Endothelial cell of umbilical vein (primary cell): ENCODE data around the gene PTTG2. TPM values are rescaled to one million over a fixed set of nuclear protein-coding genes. Genes with fewer than 3 reads are reported as not detected.
A peak's percentile ranks its signal among the peaks of the same experiment; 100 is the strongest.

Source experiments
- BruUV-seq: library from RNA; stranded (reverse); fragments of 400-500 nt; replicated peaks from 2 replicates; lab custom pipeline; 2021; lab: Mats Ljungman, UMichigan
- CTCF ChIA-PET: fragments of 300-600, 350-600 bp; sonication (Branson Sonifier 250); formaldehyde crosslinking; loops from one replicate; lab custom pipeline; 2021; ENCODE audit warnings: antibody characterized with exemption, inconsistent platforms; lab: Charles Lee
- POLR2A ChIA-PET: fragments of 300-600, 350-600 bp; sonication (Branson Sonifier 250); formaldehyde crosslinking; loops from one replicate; lab custom pipeline; 2021; ENCODE audit warnings: antibody characterized with exemption, inconsistent platforms; lab: Charles Lee
- DNase-seq: peaks from one replicate; pipeline ENCODE4 v3.0.0-alpha.2; 2011; ENCODE audit warnings: low read depth, low spot score
- FAIRE-seq: peaks from 2 replicates; lab custom pipeline; 2011; peaks lifted over from hg19 to GRCh38; lab: Jason Lieb, UNC
- H2AFZ ChIP-seq: 2 replicates; pipeline ENCODE4 v1.6.0; 2012; ENCODE audit warnings: low read depth, low read length, control low read depth, inconsistent platforms
- H3K27ac ChIP-seq: 2 replicates; pipeline ENCODE4 v1.5.1; 2011; ENCODE audit warnings: low read depth, mild to moderate bottlenecking, control low read depth, low read length, moderate library complexity; ENCODE audit not compliant: insufficient read depth
- H3K27me3 ChIP-seq, 2 experiments: 2 replicates each; pipeline versions ENCODE4 v1.6.0 to v1.6.1; 2011; ENCODE audit warnings: low read length in 2 of 2, mixed read lengths in 1 of 2; ENCODE audit not compliant: control insufficient read depth in 2 of 2, insufficient read depth in 2 of 2
- H3K36me3 ChIP-seq, 2 experiments: 2 replicates in 1 of 2; 3 replicates in 1 of 2; pipeline ENCODE4 v1.5.1; 2011; ENCODE audit warnings: low read length in 2 of 2, mild to moderate bottlenecking in 1 of 2, moderate library complexity in 1 of 2; ENCODE audit not compliant: control insufficient read depth in 2 of 2, insufficient read depth in 2 of 2; ENCODE audit errors: extremely low read depth in 1 of 2
- H3K4me1 ChIP-seq: 3 replicates; pipeline ENCODE4 v1.5.1; 2011; ENCODE audit warnings: mild to moderate bottlenecking, low read length; ENCODE audit not compliant: control insufficient read depth, insufficient read depth; ENCODE audit errors: extremely low read depth
- H3K4me2 ChIP-seq: 2 replicates; pipeline ENCODE4 v1.6.1; 2011; ENCODE audit warnings: low read length, control low read depth, mixed read lengths; ENCODE audit not compliant: insufficient read depth
- H3K4me3 ChIP-seq, 3 experiments: fragments of 200-600 bp in 1 of 3; sonication (generic), shearing (Covaris generic) in 1 of 3; replicated peaks in 1 of 3; 2 replicates each; pipeline ENCODE4 v1.5.1; 2011 to 2016; ENCODE audit warnings: control low read depth in 3 of 3, low read length in 3 of 3, mild to moderate bottlenecking in 2 of 3, inconsistent platforms in 1 of 3, low read depth in 1 of 3, moderate library complexity in 1 of 3; ENCODE audit not compliant: insufficient read depth in 1 of 3
- H3K79me2 ChIP-seq: 2 replicates; pipeline ENCODE4 v1.6.0; 2012; ENCODE audit warnings: low read length, inconsistent platforms; ENCODE audit not compliant: control insufficient read depth, insufficient read depth
- H3K9ac ChIP-seq: replicated peaks from 2 replicates; pipeline ENCODE3; 2011; ENCODE audit warnings: low read length, control low read depth; ENCODE audit not compliant: insufficient read depth; ENCODE audit errors: extremely low read depth
- H3K9me1 ChIP-seq: replicated peaks from 3 replicates; pipeline ENCODE4 v1.6.0; 2011; ENCODE audit warnings: mild to moderate bottlenecking, low read length; ENCODE audit not compliant: control insufficient read depth, insufficient read depth; ENCODE audit errors: extremely low read depth
- H3K9me3 ChIP-seq: replicated peaks from 2 replicates; pipeline ENCODE4 v1.5.1; 2012; ENCODE audit warnings: low read length, inconsistent platforms; ENCODE audit not compliant: control insufficient read depth, insufficient read depth
- H4K20me1 ChIP-seq: replicated peaks from 2 replicates; pipeline ENCODE3; 2011; ENCODE audit warnings: mild to moderate bottlenecking, low read length; ENCODE audit not compliant: control insufficient read depth, insufficient read depth; ENCODE audit errors: extremely low read depth
- EZH2 ChIP-seq: IDR thresholded peaks from 2 replicates; pipeline ENCODE4 v1.6.1; 2012; ENCODE audit warnings: borderline replicate concordance, low read depth, mild to moderate bottlenecking, moderate library complexity, low read length, inconsistent platforms; ENCODE audit not compliant: severe bottlenecking
- FOS ChIP-seq: IDR thresholded peaks from 2 replicates; pipeline ENCODE4 v1.6.1; 2011; ENCODE audit warnings: mild to moderate bottlenecking, low read length, moderate library complexity, borderline replicate concordance; ENCODE audit not compliant: insufficient read depth
- GATA2 ChIP-seq: IDR thresholded peaks from 2 replicates; pipeline ENCODE4 v1.7.0; 2011; ENCODE audit warnings: low read depth, mild to moderate bottlenecking, moderate library complexity, mixed read lengths, low read length; ENCODE audit not compliant: insufficient read length, insufficient read depth
- JUN ChIP-seq: IDR thresholded peaks from 2 replicates; pipeline ENCODE4 v1.6.1; 2011; ENCODE audit warnings: borderline replicate concordance, low read depth; ENCODE audit not compliant: insufficient read length, insufficient read depth
- MYC ChIP-seq: IDR thresholded peaks from one replicate; pipeline ENCODE4 v1.6.1; 2011; ENCODE audit warnings: mild to moderate bottlenecking, low read depth, low read length
- POLR2A ChIP-seq: IDR thresholded peaks from 2 replicates; pipeline ENCODE4 v1.6.1; 2012; ENCODE audit warnings: low read depth, mild to moderate bottlenecking, control low read depth, low read length
- POLR2AphosphoS5 ChIP-seq: IDR thresholded peaks from 2 replicates; pipeline ENCODE4 v1.6.1; 2012; ENCODE audit warnings: low read depth, mild to moderate bottlenecking, control low read depth, low read length, moderate library complexity; ENCODE audit not compliant: insufficient read depth
- dilution Hi-C: fragments of 300-500 bp; cut with MboI; formaldehyde crosslinking; loops from one replicate; pipeline ENCODE4 v1.15.0; 2019; ENCODE audit warnings: low sequenced_read_pairs; ENCODE audit not compliant: extremely low pct_ligation_motif_present
- intact Hi-C: fragments of 100-400 bp; cut with micrococcal nuclease; formaldehyde crosslinking; loops from one replicate; pipeline ENCODE4 v1.10.0; 2022
- polyA plus RNA-seq, 4 experiments: library from polyadenylated mRNA; depleted of rRNA in 3 of 4; stranded (reverse) in 3 of 4; unstranded in 1 of 4; fragments of >200 nt; gene quantifications; 2 replicates each; pipeline versions ENCODE4 v1.2.1 to v1.2.3, GENCODE V29; 2011 to 2012; ENCODE audit warnings: missing spikeins in 1 of 4
- total RNA-seq: library from RNA; stranded (reverse); gene quantifications from 2 replicates; pipeline ENCODE4 v1.2.3, GENCODE V29; 2021
- TF ChIP-seq, protein P1 (sequence below), 2 donors: IDR thresholded peaks; 1 replicate in 1 of 2; 2 replicates in 1 of 2; pipeline ENCODE4 v1.5.1; 2011; ENCODE audit warnings: low read length in 2 of 2, mild to moderate bottlenecking in 2 of 2, moderate library complexity in 2 of 2, control low read depth in 1 of 2, inconsistent platforms in 1 of 2, low read depth in 1 of 2; ENCODE audit not compliant: insufficient read depth in 1 of 2; ENCODE audit errors: extremely low read depth in 1 of 2
- TF ChIP-seq, protein P2 (sequence below): IDR thresholded peaks from 2 replicates; pipeline ENCODE4 v1.6.1; 2011; ENCODE audit not compliant: insufficient read depth, insufficient read length

PTTG2 gene
- total and polyA plus RNA-seq, 2 donors (not counting 3 experiments of a cell fraction or from before 2014, with no cell fraction given): not detected

DNA sequence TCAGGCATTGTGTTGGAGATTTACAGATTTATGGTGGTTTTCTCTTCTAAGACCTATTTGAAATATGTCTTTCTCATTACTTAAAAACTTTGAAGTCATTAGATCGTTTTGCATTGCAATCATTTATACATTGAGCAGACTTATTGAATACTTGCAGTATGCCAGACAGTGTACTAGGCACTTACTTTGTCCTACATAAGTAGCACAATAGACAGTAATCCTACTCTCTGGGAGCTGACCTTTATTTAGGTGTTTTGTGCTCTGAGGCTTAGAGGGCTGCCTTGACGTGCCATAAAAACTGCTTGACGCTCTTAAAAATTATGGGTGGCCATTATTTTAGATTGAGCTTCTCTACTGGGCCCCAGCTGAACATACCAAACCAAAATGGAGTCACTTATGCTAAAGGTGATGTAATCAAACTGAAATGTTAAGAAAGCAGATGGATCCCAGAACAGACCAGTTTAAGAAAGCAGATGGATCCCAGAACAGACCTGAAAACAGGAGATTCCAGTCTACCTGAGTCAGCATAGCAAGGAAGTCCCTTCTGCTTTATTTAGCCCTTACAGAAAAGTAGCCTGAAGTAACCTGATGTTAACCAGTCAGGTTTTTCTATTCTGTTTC lies 42.4 kb downstream of the PTTG2 start:
- intact Hi-C loops: no loop called here

More for the DNA sequence above, 42.4 kb downstream of the PTTG2 start:
- H3K79me2 ChIP-seq: peaks cover 5% of the 10 kb centered on the region
- ChIA-PET CTCF (no interaction called here), POLR2A (no interaction called here)
- H3K9me1 ChIP-seq: no peaks in the 10 kb centered on the region
- no peaks in the 10 kb centered on the region for H3K9me3 ChIP-seq
- H2AFZ ChIP-seq: no peak overlapping the region
- TF ChIP-seq POLR2AphosphoS5: no peak
- TF ChIP-seq MYC: no peak
- TF ChIP-seq JUN: no peak
- TF ChIP-seq, protein P1, sequence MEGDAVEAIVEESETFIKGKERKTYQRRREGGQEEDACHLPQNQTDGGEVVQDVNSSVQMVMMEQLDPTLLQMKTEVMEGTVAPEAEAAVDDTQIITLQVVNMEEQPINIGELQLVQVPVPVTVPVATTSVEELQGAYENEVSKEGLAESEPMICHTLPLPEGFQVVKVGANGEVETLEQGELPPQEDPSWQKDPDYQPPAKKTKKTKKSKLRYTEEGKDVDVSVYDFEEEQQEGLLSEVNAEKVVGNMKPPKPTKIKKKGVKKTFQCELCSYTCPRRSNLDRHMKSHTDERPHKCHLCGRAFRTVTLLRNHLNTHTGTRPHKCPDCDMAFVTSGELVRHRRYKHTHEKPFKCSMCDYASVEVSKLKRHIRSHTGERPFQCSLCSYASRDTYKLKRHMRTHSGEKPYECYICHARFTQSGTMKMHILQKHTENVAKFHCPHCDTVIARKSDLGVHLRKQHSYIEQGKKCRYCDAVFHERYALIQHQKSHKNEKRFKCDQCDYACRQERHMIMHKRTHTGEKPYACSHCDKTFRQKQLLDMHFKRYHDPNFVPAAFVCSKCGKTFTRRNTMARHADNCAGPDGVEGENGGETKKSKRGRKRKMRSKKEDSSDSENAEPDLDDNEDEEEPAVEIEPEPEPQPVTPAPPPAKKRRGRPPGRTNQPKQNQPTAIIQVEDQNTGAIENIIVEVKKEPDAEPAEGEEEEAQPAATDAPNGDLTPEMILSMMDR (IDR thresholded peaks at IDR 0.05; ENCODE audit: extremely low read depth in 1 of 2, insufficient read depth in 1 of 2, low read depth in 1 of 2, low read length in 2 of 2): no peak
- TF ChIP-seq, protein P2, sequence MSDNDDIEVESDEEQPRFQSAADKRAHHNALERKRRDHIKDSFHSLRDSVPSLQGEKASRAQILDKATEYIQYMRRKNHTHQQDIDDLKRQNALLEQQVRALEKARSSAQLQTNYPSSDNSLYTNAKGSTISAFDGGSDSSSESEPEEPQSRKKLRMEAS: no peak
- no peak for TF ChIP-seq GATA2
- no peak for TF ChIP-seq EZH2
- TF ChIP-seq FOS: no peak
- TF ChIP-seq POLR2A: no peak
- H3K36me3 ChIP-seq: peaks cover 0 to 2% of the 10 kb centered on the region in 2 experiments
- no peak overlapping the region for H3K4me2 ChIP-seq
- no peak overlapping the region for H3K4me3 ChIP-seq
- no peak for FAIRE-seq
- H3K9ac ChIP-seq: no peak overlapping the region
- DNase-seq: peak; percentile 3
- H3K4me1 ChIP-seq: no peaks in the 10 kb centered on the region
- no peaks in the 10 kb centered on the region for H4K20me1 ChIP-seq
- no TSS peak for BruUV-seq
- no peak overlapping the region for H3K27ac ChIP-seq
- dilution Hi-C loops: no loop called here
- no peaks in the 10 kb centered on the region for H3K27me3 ChIP-seq
